ENCODE data around the gene KRTAP3-3.

- no peak for TF ChIP-seq CTCF (IDR thresholded peaks at IDR 0.05)
- no peak for TF ChIP-seq EP300 (IDR thresholded peaks at IDR 0.05)
- no peak for TF ChIP-seq POLR2A (IDR thresholded peaks at IDR 0.05)
Observed at GRCh38 chr17:40961591-40961990, 32.4 kb downstream of the KRTAP3-3 start.
